Activated T-helper 9 cell treated with anti-CD3 and anti-CD28 coated beads, Interleukin-2, amount 50 U/mL, for 16 hours (primary cell): ENCODE results near the gene NSUN3.
A peak's percentile ranks its signal among the peaks of the same experiment; 100 is the strongest.
"Not testable (repeated sequence)": the region's sequence is repeated elsewhere in the genome, so short reads cannot be mapped to it uniquely, and the experiment has no call there.

ENCODE experiments used
- DNase-seq: peaks from one replicate; pipeline ENCODE4 v3.0.0-alpha.2; 2020; ENCODE audit warnings: low read depth

Gene NSUN3

DNA sequence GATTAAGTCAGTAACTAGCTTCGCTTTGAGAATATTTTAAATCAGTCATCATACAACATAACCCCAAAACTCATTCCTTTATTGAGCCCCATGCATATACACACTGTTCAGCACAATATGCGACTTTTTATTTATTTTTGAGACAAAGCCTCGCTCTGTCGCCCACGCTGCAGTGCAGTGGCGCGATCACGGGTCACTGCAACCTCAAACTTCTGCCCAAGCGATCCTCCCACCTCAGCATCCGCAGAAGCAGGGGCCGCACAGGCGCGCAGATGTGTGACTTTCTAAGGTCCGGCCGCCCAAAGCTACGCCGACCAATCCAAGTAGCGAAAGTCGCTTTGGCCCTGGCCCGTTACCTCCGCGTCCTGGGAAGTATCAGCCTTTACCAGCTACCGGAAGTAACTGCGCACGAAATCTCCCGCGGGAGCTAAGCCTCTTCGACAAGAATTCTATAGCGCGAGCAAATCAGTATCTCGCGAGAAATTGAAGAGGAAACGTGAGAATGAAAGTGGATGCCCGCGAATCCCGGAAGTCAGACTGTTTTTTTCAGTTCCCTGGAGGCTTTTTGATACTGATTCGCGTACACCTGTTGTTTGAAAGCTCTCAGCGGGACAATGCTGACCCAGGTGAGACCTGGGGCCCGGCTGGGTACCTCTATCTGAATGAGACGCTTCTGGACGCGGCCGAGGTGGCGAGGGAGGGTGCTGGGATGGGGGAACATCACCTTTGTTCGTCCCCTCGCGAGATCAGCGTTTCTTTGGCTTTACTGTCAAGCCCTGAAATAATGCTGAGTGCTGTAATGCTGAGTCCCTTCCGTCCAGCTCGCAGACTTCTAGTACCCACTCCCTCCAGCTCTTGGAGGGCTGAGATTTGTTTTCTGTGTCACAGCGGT is at the start of gene NSUN3, which contains the start of gene DHFR2:
NSUN3 (plus strand) TSS at position 549 of the 892 bp plus-strand sequence; CDS start at position 615, 66 bp downstream.
DHFR2 (minus strand) TSS at position 404 of the 892 bp plus-strand sequence. CDS start 1,405 bp downstream, outside the sequence.
- DNase-seq, result peak; percentile 68

DNA sequence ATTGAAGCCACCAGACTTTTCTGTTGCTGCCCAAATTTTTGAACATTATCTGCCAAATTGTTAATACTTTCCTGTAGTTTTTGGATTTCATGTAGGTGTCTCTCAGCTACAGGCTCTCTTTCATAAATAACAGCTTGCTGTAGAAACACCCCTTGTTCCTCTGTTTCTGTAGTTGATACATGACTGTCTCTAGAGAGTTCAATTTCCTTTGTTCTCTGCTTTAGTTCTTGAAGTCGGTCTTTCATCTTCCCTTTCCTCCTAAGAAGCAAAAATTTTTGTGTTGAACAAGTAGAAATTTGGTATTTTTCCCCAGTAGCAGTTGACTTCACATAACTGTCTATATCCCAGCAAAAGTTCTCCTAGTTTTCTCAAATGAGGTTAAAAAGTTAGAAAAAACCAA is 47.8 kb upstream of the NSUN3 start:
- no peak for DNase-seq

DNA sequence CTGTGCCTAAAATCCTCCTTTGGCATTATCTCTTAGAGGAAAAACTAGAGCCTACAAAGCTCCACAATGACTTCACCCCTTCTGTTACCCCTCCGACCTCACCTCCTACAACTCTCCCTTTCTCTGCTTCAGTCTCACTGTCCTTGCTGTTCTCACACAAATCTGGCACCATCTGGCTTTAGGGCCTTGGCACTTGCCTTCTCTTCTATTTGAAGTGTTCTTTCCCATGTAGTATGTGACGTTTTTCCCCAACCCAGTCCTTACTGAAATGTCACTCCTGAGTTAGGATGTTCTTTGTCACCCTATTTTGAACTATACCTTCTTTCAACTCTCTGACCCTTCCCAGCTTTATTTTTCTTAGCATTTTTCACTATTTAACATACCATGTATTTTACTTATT is 43.2 kb upstream of the NSUN3 start:
- DNase-seq, result no peak

DNA sequence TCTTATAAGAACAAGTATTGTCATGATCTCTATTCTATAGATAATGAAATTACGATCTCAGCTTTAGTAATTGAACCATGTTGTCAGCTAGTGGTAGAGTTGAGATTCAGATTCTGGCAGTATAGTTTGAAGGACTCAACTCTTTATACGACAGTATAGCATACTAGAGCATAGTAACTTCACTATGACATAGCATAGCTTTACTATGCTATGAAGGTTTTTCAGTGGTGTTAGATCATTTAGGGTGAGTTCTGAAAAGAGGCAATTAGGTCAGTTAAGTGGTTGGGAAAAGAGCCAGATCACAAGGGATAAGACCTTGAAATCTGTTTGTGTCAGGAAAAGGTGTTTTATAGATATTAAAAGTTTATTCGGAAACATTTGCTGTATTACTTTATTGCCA is 42.6 kb upstream of the NSUN3 start:
- no peak for DNase-seq

GRCh38 chr3:94024385-94024784 is 38.5 kb upstream of the NSUN3 start:
- DNase-seq, result no peak

DNA sequence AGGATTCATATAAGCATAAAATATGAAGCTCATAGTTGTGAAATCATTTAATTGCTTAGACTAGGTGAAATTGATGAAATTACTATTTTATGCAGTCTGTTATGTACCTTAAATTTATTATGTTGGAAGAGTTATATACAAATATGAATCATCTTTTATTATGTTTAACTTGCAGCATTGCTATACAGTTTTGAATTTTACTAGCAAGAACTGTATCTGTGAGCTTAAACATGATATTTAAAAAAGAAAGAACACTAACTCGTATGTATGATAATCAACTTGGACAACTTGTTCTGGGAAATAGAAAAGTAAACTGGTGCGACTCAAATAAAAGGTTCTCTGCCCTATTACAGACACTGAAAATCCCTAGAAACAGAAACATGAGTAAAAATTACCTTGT is 36.2 kb upstream of the NSUN3 start:
- no peak for DNase-seq

GRCh38 chr3:94028093-94028837 is 34.6 kb upstream of the NSUN3 start, which contains the start of gene STX19:
TSS of gene STX19 (minus strand) at chr3:94028597. CDS start at chr3:94015269, 13,328 bp downstream.
- no peak for DNase-seq

- DNase-seq, result no peak
Observed at GRCh38 chr3:94036909-94037507, 25.9 kb upstream of the NSUN3 start.

DNA sequence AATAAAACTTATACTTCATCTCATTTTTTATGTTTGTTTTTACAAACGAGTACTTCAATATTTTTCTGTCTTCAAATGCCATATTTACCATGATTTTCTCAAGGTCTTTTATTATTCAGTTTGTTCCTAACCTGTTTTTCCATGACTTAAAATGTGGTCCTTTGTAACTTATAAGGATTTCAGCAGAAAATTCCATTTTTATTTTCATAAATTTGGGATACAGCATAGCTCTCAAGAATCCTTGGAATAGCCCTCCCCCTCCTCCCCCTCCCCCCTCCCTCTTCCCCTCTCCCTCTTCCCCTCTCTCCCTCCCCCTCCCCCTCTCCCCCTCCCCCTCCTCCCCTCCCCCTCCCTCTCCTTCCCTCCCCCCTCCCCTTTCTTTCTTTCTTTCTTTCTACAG is 19.6 kb upstream of the NSUN3 start:
- no peak for DNase-seq

- not testable (repeated sequence) for DNase-seq
Observed at GRCh38 chr3:94044100-94044936, 18.5 kb upstream of the NSUN3 start.

GRCh38 chr3:94046533-94046932 is 16.3 kb upstream of the NSUN3 start:
- no peak for DNase-seq

GRCh38 chr3:94049267-94049666 is 13.6 kb upstream of the NSUN3 start:
- DNase-seq, result no peak

GRCh38 chr3:94050546-94050945 is 12.3 kb upstream of the NSUN3 start:
- DNase-seq, result no peak

DNA sequence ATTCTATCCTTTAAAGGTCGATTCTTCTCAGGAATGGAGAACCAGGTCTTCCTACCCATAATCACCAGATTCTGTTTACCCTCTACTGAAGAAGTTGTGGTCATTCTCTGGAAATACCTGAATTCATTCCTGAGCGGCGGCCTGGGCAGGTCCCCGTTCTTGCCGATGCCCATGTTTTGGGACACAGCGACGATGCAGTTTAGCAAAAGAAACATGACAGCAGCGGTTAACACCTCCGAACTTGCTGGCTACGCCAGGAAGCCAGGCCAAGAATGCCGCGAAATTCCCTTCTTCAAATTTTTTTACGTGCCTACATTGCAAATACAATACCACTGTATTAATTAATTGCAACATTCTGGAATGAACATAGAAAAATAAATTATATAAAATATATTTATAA is 1.6 kb upstream of the NSUN3 start:
- DNase-seq, result no peak

DNA sequence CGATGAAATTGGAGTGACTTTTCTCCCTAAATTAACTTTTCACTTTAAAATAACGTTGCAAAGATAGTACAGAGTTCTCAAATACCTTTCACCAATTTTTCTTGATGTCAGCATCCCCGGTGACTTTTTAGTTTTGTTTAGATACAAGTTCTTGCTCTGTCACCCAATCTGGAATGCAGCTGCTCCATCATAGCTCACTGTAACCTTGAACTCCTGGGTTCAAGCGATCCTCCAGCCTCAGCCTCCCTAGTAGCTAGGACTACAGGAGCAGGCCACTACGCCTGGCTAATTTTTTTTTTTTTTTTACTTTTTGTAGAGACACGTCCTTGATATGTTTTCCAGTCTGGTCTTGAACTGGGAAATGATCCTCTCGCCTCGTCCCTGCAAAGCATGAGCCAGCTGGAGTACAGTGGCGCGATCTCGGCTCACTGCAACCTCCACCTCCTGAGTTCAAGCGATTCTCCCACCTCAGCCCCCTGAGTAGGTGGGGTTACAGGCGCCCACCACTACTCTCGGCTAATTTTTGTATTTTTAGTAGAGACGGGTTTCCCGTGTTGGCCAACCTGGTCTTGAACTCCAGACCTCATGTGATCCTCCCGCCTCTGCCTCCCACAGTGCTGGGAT is 747 bp downstream of the NSUN3 start:
- no peak for DNase-seq

GRCh38 chr3:94064243-94064860 is 1.5 kb downstream of the NSUN3 start:
- no peak for DNase-seq

- no peak for DNase-seq
Observed at GRCh38 chr3:94065122-94065521, 2.3 kb downstream of the NSUN3 start.

GRCh38 chr3:94065819-94066480 is 3.1 kb downstream of the NSUN3 start:
- no peak for DNase-seq

GRCh38 chr3:94066506-94067500 is 3.9 kb downstream of the NSUN3 start:
- no peak for DNase-seq
